WI38 (cell line): ENCODE results near the gene JPT1.
A peak's percentile ranks its signal among the peaks of the same experiment; 100 is the strongest.

Experiments
- H3K4me3 ChIP-seq: 2 replicates; pipeline ENCODE4 v1.5.1; 2011; ENCODE audit warnings: low read depth, mild to moderate bottlenecking, control low read depth, low read length
- TF ChIP-seq, protein P1 (sequence below): IDR thresholded peaks from 2 replicates; pipeline ENCODE4 v1.5.1; 2012; ENCODE audit warnings: low read depth, mild to moderate bottlenecking, control low read depth, low read length

JPT1 gene

DNA sequence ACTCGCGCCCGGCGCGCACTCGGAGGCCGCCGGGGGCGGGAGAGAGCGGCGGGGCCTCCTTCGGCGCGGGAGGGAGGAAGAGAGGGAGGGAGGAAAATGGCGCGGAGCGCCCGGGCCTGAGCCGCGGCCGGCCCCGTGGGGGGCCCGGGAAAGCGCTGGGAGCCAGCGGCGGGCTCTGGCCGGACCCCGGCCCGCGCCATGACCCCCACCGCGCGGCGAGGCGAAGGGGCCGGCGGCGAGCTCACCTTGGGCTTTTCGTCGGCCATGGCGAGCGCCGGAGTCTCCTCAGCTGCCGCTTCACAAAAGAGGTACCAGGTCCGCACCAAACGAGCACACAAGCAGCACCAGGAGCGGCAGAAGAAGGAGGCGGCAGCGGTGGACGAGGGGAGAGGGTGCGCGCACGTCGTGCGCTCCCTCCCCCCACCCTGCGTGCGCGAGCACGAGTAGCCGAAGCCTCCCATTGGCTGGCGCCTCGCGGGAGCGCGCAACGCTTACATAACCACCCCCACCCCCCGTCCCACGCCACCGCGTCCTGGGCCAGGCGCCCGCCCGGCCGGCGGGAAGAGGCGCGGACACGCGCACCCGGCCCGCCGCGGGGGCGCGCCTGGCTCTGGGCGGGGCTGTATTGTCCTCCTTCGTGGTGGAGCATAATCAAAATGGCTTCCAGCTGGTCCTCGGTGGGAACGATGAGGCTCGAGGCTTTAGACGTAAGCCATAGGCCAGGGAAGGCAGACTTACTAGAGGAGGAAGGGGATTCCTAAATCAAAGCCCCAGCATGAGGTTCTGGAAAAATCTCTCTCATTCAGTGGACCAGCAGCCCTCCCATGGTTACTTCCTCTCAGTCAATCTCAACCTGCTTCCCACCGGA lies 28.5 kb upstream of the JPT1 start, which contains the start of gene SUMO2:
SUMO2 (minus strand) TSS at position 391 of the 868 bp plus-strand sequence; CDS start at position 266, 125 bp downstream.
- H3K4me3 ChIP-seq, result peak within 1 kb of the TSS; percentile 98
- TF ChIP-seq, protein P1, sequence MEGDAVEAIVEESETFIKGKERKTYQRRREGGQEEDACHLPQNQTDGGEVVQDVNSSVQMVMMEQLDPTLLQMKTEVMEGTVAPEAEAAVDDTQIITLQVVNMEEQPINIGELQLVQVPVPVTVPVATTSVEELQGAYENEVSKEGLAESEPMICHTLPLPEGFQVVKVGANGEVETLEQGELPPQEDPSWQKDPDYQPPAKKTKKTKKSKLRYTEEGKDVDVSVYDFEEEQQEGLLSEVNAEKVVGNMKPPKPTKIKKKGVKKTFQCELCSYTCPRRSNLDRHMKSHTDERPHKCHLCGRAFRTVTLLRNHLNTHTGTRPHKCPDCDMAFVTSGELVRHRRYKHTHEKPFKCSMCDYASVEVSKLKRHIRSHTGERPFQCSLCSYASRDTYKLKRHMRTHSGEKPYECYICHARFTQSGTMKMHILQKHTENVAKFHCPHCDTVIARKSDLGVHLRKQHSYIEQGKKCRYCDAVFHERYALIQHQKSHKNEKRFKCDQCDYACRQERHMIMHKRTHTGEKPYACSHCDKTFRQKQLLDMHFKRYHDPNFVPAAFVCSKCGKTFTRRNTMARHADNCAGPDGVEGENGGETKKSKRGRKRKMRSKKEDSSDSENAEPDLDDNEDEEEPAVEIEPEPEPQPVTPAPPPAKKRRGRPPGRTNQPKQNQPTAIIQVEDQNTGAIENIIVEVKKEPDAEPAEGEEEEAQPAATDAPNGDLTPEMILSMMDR, result peak; percentile 28; the same call in 1 of the 2 replicates

DNA sequence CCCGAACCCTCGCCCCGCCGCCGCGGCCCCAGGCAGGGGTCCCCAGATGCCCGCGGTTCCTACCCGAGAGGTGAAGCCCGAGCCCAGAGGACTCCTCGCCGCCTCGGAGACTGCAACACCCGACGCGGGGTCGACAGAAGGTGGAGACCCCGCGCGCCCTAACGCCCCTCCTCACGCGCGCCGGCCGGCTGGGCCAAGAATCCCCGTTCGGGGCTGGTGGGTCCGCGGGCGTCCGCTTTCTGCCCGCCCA lies 27.9 kb upstream of the JPT1 start:
- TF ChIP-seq, protein P1, result no peak
- peak overlapping the region; percentile 98 for H3K4me3 ChIP-seq

DNA sequence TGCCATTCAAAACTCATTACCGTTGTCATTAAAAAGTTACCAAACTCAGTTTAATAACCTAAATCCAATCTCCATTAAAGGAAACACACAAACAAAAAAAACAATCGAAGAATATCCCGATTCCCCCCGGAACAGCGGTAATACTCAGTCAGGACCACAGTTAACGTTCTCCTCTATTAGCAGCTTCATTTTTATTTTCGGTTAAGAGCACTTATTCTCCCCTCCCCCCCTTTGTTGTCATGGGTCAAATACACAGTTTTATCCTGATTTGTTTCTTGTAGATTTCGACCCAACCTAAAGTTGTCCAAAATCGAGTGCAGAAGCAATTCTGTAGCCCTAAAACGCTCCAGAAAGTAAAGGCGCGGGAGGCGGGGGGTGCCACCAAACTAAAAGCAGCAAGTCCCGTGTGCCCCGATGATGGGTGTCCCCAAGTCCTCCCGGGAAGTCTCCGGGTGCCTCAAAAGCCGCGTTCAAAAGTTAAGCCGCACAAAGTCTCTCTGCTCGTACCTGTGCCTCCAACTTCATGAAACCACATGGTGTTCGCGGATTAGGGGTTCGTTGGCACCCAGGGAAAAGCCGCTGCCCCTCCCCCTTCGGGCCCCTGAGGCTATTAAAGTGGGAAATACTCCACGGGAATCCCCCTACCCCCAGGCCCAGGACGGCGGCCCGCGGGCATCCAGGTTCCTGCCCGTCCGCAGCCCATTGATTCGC lies 27.5 kb upstream of the JPT1 start:
- peak overlapping the region; percentile 98 for H3K4me3 ChIP-seq
- TF ChIP-seq, protein P1, result no peak

DNA sequence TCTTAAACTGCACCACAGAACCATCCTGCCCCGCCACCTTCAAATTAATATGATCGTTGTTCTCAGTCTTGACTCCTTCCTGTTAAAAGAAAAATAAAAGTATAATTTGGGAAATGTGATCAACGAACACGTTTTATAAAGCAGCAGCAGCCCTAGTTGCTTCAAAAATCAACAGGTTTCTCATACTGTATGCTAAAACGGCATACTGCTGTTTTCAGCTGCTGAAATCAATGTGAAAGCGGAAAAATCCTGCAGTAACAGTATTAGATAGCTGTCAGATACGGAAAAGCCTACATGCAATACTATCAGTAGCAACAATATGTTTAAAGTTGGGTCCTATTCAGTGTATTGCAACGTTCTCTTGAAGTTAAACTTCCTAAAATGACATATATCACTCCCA lies 26.8 kb upstream of the JPT1 start:
- peak overlapping the region; percentile 98 for H3K4me3 ChIP-seq
- TF ChIP-seq, protein P1, result no peak

DNA sequence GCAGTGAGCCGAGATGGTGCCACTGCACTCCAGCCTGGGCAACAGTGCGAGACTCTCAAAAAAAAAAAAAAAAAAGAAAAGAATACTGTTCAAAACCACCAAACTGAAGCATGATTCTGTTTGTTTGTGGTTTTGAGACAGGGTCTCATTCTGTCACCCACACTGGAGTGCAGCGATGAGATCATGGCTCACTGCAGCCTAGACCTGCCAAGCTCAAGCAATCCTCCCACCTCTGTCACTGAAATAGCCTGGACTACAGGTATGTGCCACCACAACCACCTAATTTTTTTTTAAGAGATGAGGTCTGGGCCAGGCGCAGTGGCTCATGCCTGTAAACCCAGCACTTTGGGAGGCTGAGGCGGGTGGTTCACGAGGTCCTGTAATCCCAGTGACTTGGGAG lies 24.1 kb upstream of the JPT1 start:
- TF ChIP-seq, protein P1, result no peak
- H3K4me3 ChIP-seq, result no peak overlapping the region

DNA sequence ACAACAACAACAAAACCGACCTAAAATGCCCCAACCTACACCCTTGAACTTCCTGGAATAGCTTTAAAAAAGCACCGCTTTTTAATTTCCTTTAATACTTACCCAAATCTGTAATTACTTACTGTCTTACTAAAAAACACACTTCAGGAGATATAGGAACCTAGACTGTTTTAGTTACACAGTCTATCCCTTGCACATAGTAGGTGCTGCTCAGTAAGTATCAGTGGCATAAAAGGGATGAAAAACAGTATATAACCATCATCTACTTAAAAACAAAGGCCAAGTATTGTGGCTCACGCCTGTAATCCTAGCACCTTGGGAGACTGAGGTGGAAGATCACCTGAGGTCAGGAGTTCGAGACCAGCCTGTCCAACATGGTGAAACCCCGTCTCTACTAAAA lies 22.3 kb upstream of the JPT1 start:
- H3K4me3 ChIP-seq, result no peak overlapping the region
- TF ChIP-seq, protein P1, result no peak

DNA sequence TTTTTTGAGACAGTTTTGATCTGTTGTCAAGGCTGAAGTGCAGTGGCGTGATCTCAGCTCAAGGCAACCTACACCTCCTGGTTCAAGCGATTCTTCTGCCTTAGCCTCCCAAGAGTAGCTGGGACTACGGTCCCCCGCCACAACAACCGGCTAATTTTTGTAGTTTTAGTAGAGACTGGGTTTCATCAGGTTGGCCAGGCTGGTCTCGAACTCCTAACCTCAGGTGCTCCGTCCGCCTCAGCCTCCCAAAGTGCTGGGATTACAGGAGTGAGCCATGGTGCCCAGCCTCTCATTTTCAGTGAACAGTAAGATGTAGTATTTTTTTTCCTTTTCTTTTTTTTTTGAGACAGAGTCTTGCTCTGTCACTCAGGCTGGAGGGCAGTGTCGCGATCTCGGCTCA lies 20.7 kb upstream of the JPT1 start:
- no peak overlapping the region for H3K4me3 ChIP-seq
- TF ChIP-seq, protein P1, result no peak
